Tibial nerve (tissue), 4 donors: Measurements from ENCODE around the gene PTPRG. TPM values are rescaled to one million over a fixed set of nuclear protein-coding genes. Genes with fewer than 3 reads are reported as not detected.
"Not testable (repeated sequence)": the region's sequence is repeated elsewhere in the genome, so short reads cannot be mapped to it uniquely, and the experiment has no call there.

Source experiments
- DNase-seq, 2 donors: peaks; one replicate each; pipeline ENCODE4 v3.0.0-alpha.2; 2019; ENCODE audit warnings: low spot score in 2 of 2
- H3K27ac ChIP-seq, 4 donors: fragments of 200-600 bp; sonication (generic) in 3 of 4; one replicate each; pipeline ENCODE4 v1.5.1; 2017 to 2019; ENCODE audit warnings: mild to moderate bottlenecking in 1 of 4
- H3K27me3 ChIP-seq, 2 donors: fragments of 200-600 bp; sonication (generic) in 1 of 2; one replicate each; pipeline versions ENCODE4 v1.5.1 to v1.6.0; 2017 to 2019
- H3K36me3 ChIP-seq, 3 donors: fragments of 200-600 bp; sonication (generic); one replicate each; pipeline ENCODE4 v1.5.1; 2018 to 2019
- H3K4me1 ChIP-seq, 4 donors: fragments of 200-600 bp; sonication (generic) in 3 of 4; one replicate each; pipeline ENCODE4 v1.5.1; 2017 to 2019
- H3K4me3 ChIP-seq, 4 donors: fragments of 200-600 bp; sonication (generic) in 3 of 4; one replicate each; pipeline ENCODE4 v1.5.1; 2017 to 2019; ENCODE audit warnings: mild to moderate bottlenecking in 1 of 4, moderate library complexity in 1 of 4
- H3K9me3 ChIP-seq, 4 donors: fragments of 200-600 bp; sonication (generic) in 3 of 4; one replicate each; pipeline ENCODE4 v1.5.1; 2017 to 2019
- EP300 ChIP-seq, 2 donors: sonication (generic); formaldehyde crosslinking; IDR thresholded peaks; one replicate each; pipeline ENCODE4 v1.6.1; 2017; ENCODE audit warnings: antibody characterized with exemption in 2 of 2, mild to moderate bottlenecking in 1 of 2
- POLR2A ChIP-seq, 2 donors: fragments of 450-650 bp; IDR thresholded peaks; one replicate each; pipeline ENCODE4 v1.6.1; 2017; ENCODE audit warnings: antibody characterized with exemption in 2 of 2, mild to moderate bottlenecking in 2 of 2, moderate library complexity in 2 of 2
- WGBS, 2 donors: methylation state at CpG; one replicate each; pipeline ENCODE4 v1.1.5; 2018; 5-methylcytosine and 5-hydroxymethylcytosine counted together
- total RNA-seq, 4 donors: library from RNA; depleted of rRNA; stranded (reverse); fragments of >200 nt; gene quantifications; one replicate each; pipeline ENCODE4 v1.1.0, GENCODE V29; 2016
- TF ChIP-seq, protein P1 (sequence below), 5 experiments: fragments of 200-600 bp in 3 of 5; fragments of 450-650 bp in 2 of 5; sonication (generic) in 3 of 5; IDR thresholded peaks; one replicate each; pipeline ENCODE4 v1.5.1; 2016 to 2019; ENCODE audit warnings: antibody characterized with exemption in 5 of 5, mild to moderate bottlenecking in 3 of 5, moderate library complexity in 2 of 5

Gene PTPRG
- total RNA-seq, 4 donors from 2014 or later = 112 to 174 (median 121) TPM

DNA sequence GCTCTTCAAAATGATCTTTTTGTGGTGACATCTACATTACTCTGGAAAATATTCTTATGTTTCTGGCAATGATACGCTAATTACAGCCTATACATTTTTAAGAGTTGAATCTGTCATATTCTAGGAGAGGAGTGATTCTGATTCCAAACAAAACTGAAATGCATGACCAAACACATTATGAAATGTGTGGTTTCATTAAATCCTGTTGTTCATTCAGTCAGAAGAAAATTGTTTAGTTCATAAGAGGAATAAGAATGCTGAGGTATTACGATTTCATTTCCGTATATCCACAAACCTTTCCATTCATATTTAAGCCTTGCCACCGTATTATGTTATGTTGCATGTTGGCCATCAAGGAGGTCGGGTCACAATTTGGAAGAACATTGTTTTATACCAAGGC lies 466.9 kb downstream of the PTPRG start:
- Histone ChIP-seq H3K27ac (no peak overlapping the region), H3K4me3 (no peak overlapping the region), H3K36me3 (no peaks in the 10 kb centered on the region), H3K9me3 (no peaks in the 10 kb centered on the region), H3K27me3 (no peaks in the 10 kb centered on the region), H3K4me1 (peaks cover 0 to 14% (median 0%) of the 10 kb centered on the region in 4 donors)
- TF ChIP-seq EP300 (IDR thresholded peaks at IDR 0.05) (no peak), POLR2A (IDR thresholded peaks at IDR 0.05) (no peak)
- TF ChIP-seq, protein P1, sequence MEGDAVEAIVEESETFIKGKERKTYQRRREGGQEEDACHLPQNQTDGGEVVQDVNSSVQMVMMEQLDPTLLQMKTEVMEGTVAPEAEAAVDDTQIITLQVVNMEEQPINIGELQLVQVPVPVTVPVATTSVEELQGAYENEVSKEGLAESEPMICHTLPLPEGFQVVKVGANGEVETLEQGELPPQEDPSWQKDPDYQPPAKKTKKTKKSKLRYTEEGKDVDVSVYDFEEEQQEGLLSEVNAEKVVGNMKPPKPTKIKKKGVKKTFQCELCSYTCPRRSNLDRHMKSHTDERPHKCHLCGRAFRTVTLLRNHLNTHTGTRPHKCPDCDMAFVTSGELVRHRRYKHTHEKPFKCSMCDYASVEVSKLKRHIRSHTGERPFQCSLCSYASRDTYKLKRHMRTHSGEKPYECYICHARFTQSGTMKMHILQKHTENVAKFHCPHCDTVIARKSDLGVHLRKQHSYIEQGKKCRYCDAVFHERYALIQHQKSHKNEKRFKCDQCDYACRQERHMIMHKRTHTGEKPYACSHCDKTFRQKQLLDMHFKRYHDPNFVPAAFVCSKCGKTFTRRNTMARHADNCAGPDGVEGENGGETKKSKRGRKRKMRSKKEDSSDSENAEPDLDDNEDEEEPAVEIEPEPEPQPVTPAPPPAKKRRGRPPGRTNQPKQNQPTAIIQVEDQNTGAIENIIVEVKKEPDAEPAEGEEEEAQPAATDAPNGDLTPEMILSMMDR (IDR thresholded peaks at IDR 0.05) = no peak
- 75 to 79% methylated on average over 5 of the region's 5 CpGs for WGBS, 2 donors
- DNase-seq = no peak

DNA sequence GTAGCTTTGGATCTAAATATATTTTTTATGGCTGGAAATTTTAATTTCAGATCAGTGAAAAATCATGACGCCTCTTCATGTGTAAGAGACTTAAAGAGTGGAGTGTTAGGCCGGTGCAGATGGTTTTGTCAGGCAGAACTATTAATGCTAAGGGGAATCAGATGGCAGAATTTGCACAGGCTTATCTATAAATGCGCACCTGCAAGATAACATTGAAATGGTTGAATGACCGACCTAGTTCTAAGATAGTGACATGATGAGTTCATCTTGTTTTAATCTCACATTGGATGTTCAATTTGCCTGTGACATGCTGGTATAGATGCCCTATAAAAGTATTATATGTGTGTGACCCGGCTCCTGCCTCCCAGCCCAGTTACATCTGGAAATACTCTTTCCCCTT lies 471.4 kb downstream of the PTPRG start:
- Histone ChIP-seq H3K4me1 (no peaks in the 10 kb centered on the region), H3K36me3 (no peaks in the 10 kb centered on the region), H3K4me3 (no peak overlapping the region), H3K27ac (no peak overlapping the region), H3K27me3 (no peaks in the 10 kb centered on the region), H3K9me3 (no peaks in the 10 kb centered on the region)
- TF ChIP-seq EP300 (IDR thresholded peaks at IDR 0.05) (no peak), POLR2A (IDR thresholded peaks at IDR 0.05) (no peak)
- TF ChIP-seq, protein P1 (IDR thresholded peaks at IDR 0.05) = no peak
- 90 to 91% methylated on average over 5 of the region's 5 CpGs for WGBS, 2 donors
- no peak for DNase-seq

DNA sequence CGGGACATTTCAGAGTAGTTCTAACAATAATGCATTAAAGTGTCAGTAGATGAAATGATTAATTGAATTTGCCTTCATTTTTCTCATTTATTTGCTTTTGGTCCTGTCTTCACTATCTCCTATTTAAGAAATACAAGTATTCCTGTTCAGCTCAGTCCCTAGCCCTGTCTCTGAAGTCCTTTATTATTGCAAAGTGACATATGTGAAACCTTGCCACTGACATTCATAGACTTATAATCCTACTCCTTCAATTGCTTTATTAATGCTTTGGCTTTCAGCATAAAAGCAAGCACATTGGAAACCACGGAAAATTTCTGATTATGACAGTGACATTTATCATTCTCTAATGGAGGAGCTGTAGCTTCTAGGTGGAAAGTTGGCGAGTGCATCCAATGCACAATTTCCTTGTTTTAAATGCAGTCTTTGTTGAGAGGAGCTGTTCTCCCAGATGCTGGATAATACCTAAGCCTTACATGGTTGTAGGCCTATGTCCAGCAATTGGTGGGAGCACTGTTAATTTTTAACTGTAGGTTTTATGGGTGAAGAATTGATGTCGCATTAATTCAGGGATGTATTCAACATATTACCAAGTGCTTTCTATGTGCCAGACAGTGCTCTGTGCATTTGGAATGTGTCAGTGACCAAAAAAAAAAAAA lies 474.2 kb downstream of the PTPRG start:
- no peaks in the 10 kb centered on the region for H3K9me3 ChIP-seq
- WGBS, 2 donors = 86 to 87% methylated on average over 4 of the region's 4 CpGs
- H3K4me1 ChIP-seq = peaks cover 0 to 9% (median 0%) of the 10 kb centered on the region in 4 donors
- no peak for DNase-seq
- no peak overlapping the region for H3K27ac ChIP-seq
- H3K4me3 ChIP-seq = no peak overlapping the region
- no peaks in the 10 kb centered on the region for H3K36me3 ChIP-seq
- no peaks in the 10 kb centered on the region for H3K27me3 ChIP-seq
- no peak for TF ChIP-seq POLR2A (IDR thresholded peaks at IDR 0.05)
- no peak for TF ChIP-seq EP300 (IDR thresholded peaks at IDR 0.05)
- TF ChIP-seq, protein P1 (IDR thresholded peaks at IDR 0.05) = no peak

DNA sequence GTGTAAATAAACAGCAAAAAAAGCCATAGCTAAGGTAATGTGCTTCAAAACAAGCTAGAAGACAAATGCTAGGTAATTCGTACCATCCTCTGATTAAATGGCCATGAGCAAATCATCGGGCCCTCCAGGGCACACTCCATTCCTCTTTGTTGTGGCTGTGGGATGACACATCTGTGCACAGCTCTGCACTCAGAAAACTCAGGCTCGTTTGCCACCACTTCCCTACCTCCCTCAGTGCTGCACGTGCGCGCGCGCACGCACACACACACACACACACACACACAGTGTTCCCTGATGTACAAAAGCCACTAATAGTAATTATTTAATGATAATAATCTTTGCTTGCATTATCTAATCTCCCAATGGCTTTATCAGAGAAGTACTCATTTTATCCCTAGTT lies 475.4 kb downstream of the PTPRG start:
- Histone ChIP-seq H3K27me3 (no peaks in the 10 kb centered on the region), H3K4me3 (no peak overlapping the region), H3K36me3 (no peaks in the 10 kb centered on the region), H3K4me1 (peaks cover 0 to 9% (median 0%) of the 10 kb centered on the region in 4 donors), H3K9me3 (no peaks in the 10 kb centered on the region), H3K27ac (no peak overlapping the region)
- 74 to 75% methylated on average over 9 of the region's 9 CpGs for WGBS, 2 donors
- DNase-seq = no peak
- TF ChIP-seq, protein P1 (IDR thresholded peaks at IDR 0.05) = no peak
- no peak for TF ChIP-seq EP300 (IDR thresholded peaks at IDR 0.05)

DNA sequence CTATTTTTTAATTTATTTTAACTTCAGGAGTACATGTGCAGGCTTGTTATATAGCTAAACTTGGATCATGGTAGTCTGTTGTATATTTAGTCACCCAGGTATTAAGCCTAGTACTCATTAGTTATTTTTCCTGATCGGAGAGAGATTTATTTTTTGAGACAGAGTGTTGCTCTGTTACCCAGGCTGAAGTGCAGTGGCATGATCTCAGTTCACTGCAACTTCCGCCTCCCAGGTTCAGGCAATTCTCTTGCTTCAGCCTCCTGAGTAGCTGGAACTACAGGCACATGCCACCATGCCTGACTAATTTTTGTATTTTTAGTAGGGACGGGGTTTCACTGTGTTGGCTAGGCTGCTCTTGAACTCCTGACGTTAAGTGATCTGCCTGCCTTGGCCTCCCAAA lies 477.4 kb downstream of the PTPRG start:
- not testable (repeated sequence) for H3K4me3 ChIP-seq, DNase-seq, H3K36me3 ChIP-seq, H3K27me3 ChIP-seq, H3K27ac ChIP-seq, H3K9me3 ChIP-seq, H3K4me1 ChIP-seq
- 83 to 91% methylated on average over 4 of the region's 4 CpGs for WGBS, 2 donors

DNA sequence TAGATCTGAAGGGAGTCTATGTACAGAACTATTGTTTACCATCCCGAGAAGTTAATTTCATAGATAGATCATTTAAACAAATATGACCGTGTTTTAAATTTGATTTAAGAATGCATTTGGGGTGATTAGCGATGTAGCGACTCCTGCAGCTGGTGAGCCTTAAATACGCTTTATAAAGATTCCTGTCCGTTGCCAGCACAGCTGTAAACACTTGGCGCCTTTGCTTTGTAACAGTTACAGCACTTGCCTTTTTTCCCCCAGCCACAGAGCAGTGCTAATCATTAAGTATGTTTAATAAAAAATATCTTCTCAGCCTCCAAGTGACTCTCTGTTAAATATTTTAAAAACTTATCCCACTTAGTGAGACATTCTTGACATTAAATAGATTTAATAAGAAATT lies 478.2 kb downstream of the PTPRG start:
- Histone ChIP-seq H3K27me3 (no peaks in the 10 kb centered on the region), H3K4me3 (no peak overlapping the region), H3K27ac (no peak overlapping the region), H3K36me3 (no peaks in the 10 kb centered on the region), H3K4me1 (peaks cover 0 to 9% (median 0%) of the 10 kb centered on the region in 4 donors), H3K9me3 (no peaks in the 10 kb centered on the region)
- TF ChIP-seq, protein P1 (IDR thresholded peaks at IDR 0.05) = no peak
- TF ChIP-seq EP300 (IDR thresholded peaks at IDR 0.05) (no peak), POLR2A (IDR thresholded peaks at IDR 0.05) (no peak)
- no peak for DNase-seq
- 74 to 76% methylated on average over 7 of the region's 7 CpGs for WGBS, 2 donors
